Activated naive CD8-positive, alpha-beta T cell treated with anti-CD3 and anti-CD28 coated beads for 36 hours (primary cell): ENCODE results near the gene TMOD2. TPM values are rescaled to one million over a fixed set of nuclear protein-coding genes. Genes with fewer than 3 reads are reported as not detected.

Experiments
- DNase-seq: peaks from one replicate; pipeline ENCODE4 v3.0.0; 2021
- H3K27ac Mint-ChIP-seq: one replicate; pipeline ENCODE4 v1.8.0; 2022; ENCODE audit warnings: mild to moderate bottlenecking, moderate library complexity, mixed read lengths
- H3K27me3 Mint-ChIP-seq: one replicate; pipeline ENCODE4 v1.8.0; 2022; ENCODE audit warnings: mild to moderate bottlenecking, mixed read lengths
- H3K36me3 Mint-ChIP-seq: one replicate; pipeline ENCODE4 v1.8.0; 2021; ENCODE audit warnings: mild to moderate bottlenecking, mixed read lengths
- H3K4me1 Mint-ChIP-seq: one replicate; pipeline ENCODE4 v1.8.0; 2021; ENCODE audit warnings: mixed read lengths
- H3K4me3 Mint-ChIP-seq: one replicate; pipeline ENCODE4 v1.8.0; 2022; ENCODE audit warnings: mild to moderate bottlenecking, moderate library complexity, mixed read lengths
- H3K9me3 Mint-ChIP-seq: one replicate; pipeline ENCODE4 v1.8.0; 2022; ENCODE audit warnings: mixed read lengths
- total RNA-seq, 2 experiments: library from RNA; stranded (reverse); gene quantifications; one replicate each; pipeline ENCODE4 v1.2.3, GENCODE V29; 2021

Gene TMOD2
- total RNA-seq, 2 experiments from 2014 or later, result 4.2 to 4.8 TPM

GRCh38 chr15:51751697-51752683 is 593 bp downstream of the TMOD2 start:
- H3K4me3 Mint-ChIP-seq, result peak overlapping the region; percentile 84
- DNase-seq, result no peak
- H3K36me3 Mint-ChIP-seq, result peaks cover 3% of the 10 kb centered on the region
- H3K27ac Mint-ChIP-seq, result no peak overlapping the region
- peaks cover 16% of the 10 kb centered on the region for H3K4me1 Mint-ChIP-seq
- no peaks in the 10 kb centered on the region for H3K9me3 Mint-ChIP-seq
- H3K27me3 Mint-ChIP-seq, result peaks cover 3% of the 10 kb centered on the region

- Mint-ChIP-seq H3K36me3 (peaks cover 3% of the 10 kb centered on the region), H3K4me3 (peak overlapping the region; percentile 12)
- no peak for DNase-seq
Observed at GRCh38 chr15:51752888-51753287, 1.5 kb downstream of the TMOD2 start.

GRCh38 chr15:51754267-51754666 is 2.9 kb downstream of the TMOD2 start:
- Mint-ChIP-seq H3K4me3 (no peak overlapping the region), H3K4me1 (peaks cover 16% of the 10 kb centered on the region), H3K9me3 (no peaks in the 10 kb centered on the region), H3K36me3 (peaks cover 3% of the 10 kb centered on the region), H3K27me3 (peaks cover 3% of the 10 kb centered on the region), H3K27ac (no peak overlapping the region)
- DNase-seq, result no peak

More at GRCh38 chr15:51752888-51753287, 1.5 kb downstream of the TMOD2 start:
- no peaks in the 10 kb centered on the region for H3K9me3 Mint-ChIP-seq
- peaks cover 3% of the 10 kb centered on the region for H3K27me3 Mint-ChIP-seq
- no peak overlapping the region for H3K27ac Mint-ChIP-seq
- H3K4me1 Mint-ChIP-seq, result peaks cover 16% of the 10 kb centered on the region

- H3K27ac Mint-ChIP-seq, result no peak overlapping the region
- peaks cover 14% of the 10 kb centered on the region for H3K4me1 Mint-ChIP-seq
- H3K4me3 Mint-ChIP-seq, result no peak overlapping the region
- DNase-seq, result no peak
- H3K9me3 Mint-ChIP-seq, result no peaks in the 10 kb centered on the region
- H3K36me3 Mint-ChIP-seq, result peaks cover 3% of the 10 kb centered on the region
- peaks cover 3% of the 10 kb centered on the region for H3K27me3 Mint-ChIP-seq
Observed at GRCh38 chr15:51755790-51756189, 4.4 kb downstream of the TMOD2 start.

- H3K36me3 Mint-ChIP-seq, result peaks cover 3% of the 10 kb centered on the region
- peaks cover 11% of the 10 kb centered on the region for H3K4me1 Mint-ChIP-seq
- no peak for DNase-seq
- no peaks in the 10 kb centered on the region for H3K9me3 Mint-ChIP-seq
- no peak overlapping the region for H3K4me3 Mint-ChIP-seq
- no peak overlapping the region for H3K27ac Mint-ChIP-seq
- no peaks in the 10 kb centered on the region for H3K27me3 Mint-ChIP-seq
Observed at GRCh38 chr15:51756482-51756881, 5.1 kb downstream of the TMOD2 start.

- Mint-ChIP-seq H3K36me3 (peaks cover 3% of the 10 kb centered on the region), H3K9me3 (no peaks in the 10 kb centered on the region), H3K4me1 (peaks cover 8% of the 10 kb centered on the region), H3K4me3 (no peak overlapping the region), H3K27ac (no peak overlapping the region), H3K27me3 (no peaks in the 10 kb centered on the region)
- no peak for DNase-seq
Observed at GRCh38 chr15:51757450-51757849, 6.1 kb downstream of the TMOD2 start.

GRCh38 chr15:51758645-51759044 is 7.2 kb downstream of the TMOD2 start:
- no peaks in the 10 kb centered on the region for H3K9me3 Mint-ChIP-seq
- peaks cover 4% of the 10 kb centered on the region for H3K4me1 Mint-ChIP-seq
- no peaks in the 10 kb centered on the region for H3K27me3 Mint-ChIP-seq
- H3K27ac Mint-ChIP-seq, result no peak overlapping the region
- no peak overlapping the region for H3K4me3 Mint-ChIP-seq
- DNase-seq, result no peak
- peaks cover 3% of the 10 kb centered on the region for H3K36me3 Mint-ChIP-seq

- no peaks in the 10 kb centered on the region for H3K36me3 Mint-ChIP-seq
- H3K9me3 Mint-ChIP-seq, result no peaks in the 10 kb centered on the region
- no peak overlapping the region for H3K27ac Mint-ChIP-seq
- H3K27me3 Mint-ChIP-seq, result no peaks in the 10 kb centered on the region
- no peak overlapping the region for H3K4me3 Mint-ChIP-seq
- DNase-seq, result no peak
- H3K4me1 Mint-ChIP-seq, result no peaks in the 10 kb centered on the region
Observed at GRCh38 chr15:51759557-51760070, 8.2 kb downstream of the TMOD2 start.

GRCh38 chr15:51760805-51761204 is 9.4 kb downstream of the TMOD2 start:
- Mint-ChIP-seq H3K36me3 (no peaks in the 10 kb centered on the region), H3K4me3 (no peak overlapping the region), H3K27me3 (no peaks in the 10 kb centered on the region), H3K4me1 (no peaks in the 10 kb centered on the region), H3K27ac (no peak overlapping the region), H3K9me3 (no peaks in the 10 kb centered on the region)
- DNase-seq, result no peak

- no peaks in the 10 kb centered on the region for H3K27me3 Mint-ChIP-seq
- DNase-seq, result no peak
- peaks cover 8% of the 10 kb centered on the region for H3K4me1 Mint-ChIP-seq
- no peak overlapping the region for H3K27ac Mint-ChIP-seq
- no peak overlapping the region for H3K4me3 Mint-ChIP-seq
- peaks cover 6% of the 10 kb centered on the region for H3K9me3 Mint-ChIP-seq
- H3K36me3 Mint-ChIP-seq, result peaks cover 19% of the 10 kb centered on the region
Observed at GRCh38 chr15:51765751-51766150, 14.4 kb downstream of the TMOD2 start.

GRCh38 chr15:51766341-51766740 is 14.9 kb downstream of the TMOD2 start:
- DNase-seq, result no peak
- peaks cover 8% of the 10 kb centered on the region for H3K4me1 Mint-ChIP-seq
- peaks cover 19% of the 10 kb centered on the region for H3K36me3 Mint-ChIP-seq
- peaks cover 6% of the 10 kb centered on the region for H3K9me3 Mint-ChIP-seq
- no peak overlapping the region for H3K27ac Mint-ChIP-seq
- H3K4me3 Mint-ChIP-seq, result no peak overlapping the region
- no peaks in the 10 kb centered on the region for H3K27me3 Mint-ChIP-seq

- Mint-ChIP-seq H3K4me3 (peak overlapping the region; percentile 53), H3K36me3 (peaks cover 19% of the 10 kb centered on the region), H3K9me3 (peaks cover 6% of the 10 kb centered on the region), H3K4me1 (peaks cover 8% of the 10 kb centered on the region), H3K27ac (peak overlapping the region; percentile 74), H3K27me3 (no peaks in the 10 kb centered on the region)
- DNase-seq, result no peak
Observed at GRCh38 chr15:51768018-51768417, 16.6 kb downstream of the TMOD2 start.

- Mint-ChIP-seq H3K4me3 (no peak overlapping the region), H3K36me3 (peaks cover 21% of the 10 kb centered on the region), H3K4me1 (peaks cover 9% of the 10 kb centered on the region), H3K9me3 (peaks cover 6% of the 10 kb centered on the region), H3K27ac (no peak overlapping the region), H3K27me3 (no peaks in the 10 kb centered on the region)
- no peak for DNase-seq
Observed at GRCh38 chr15:51770902-51771301, 19.5 kb downstream of the TMOD2 start.

- peaks cover 6% of the 10 kb centered on the region for H3K9me3 Mint-ChIP-seq
- peaks cover 15% of the 10 kb centered on the region for H3K4me1 Mint-ChIP-seq
- no peak overlapping the region for H3K4me3 Mint-ChIP-seq
- H3K36me3 Mint-ChIP-seq, result peaks cover 23% of the 10 kb centered on the region
- no peak overlapping the region for H3K27ac Mint-ChIP-seq
- DNase-seq, result no peak
- no peaks in the 10 kb centered on the region for H3K27me3 Mint-ChIP-seq
Observed at GRCh38 chr15:51771773-51772172, 20.4 kb downstream of the TMOD2 start.

- H3K4me3 Mint-ChIP-seq, result no peak overlapping the region
- H3K27me3 Mint-ChIP-seq, result no peaks in the 10 kb centered on the region
Observed at GRCh38 chr15:51774916-51775315, 23.5 kb downstream of the TMOD2 start.

More at GRCh38 chr15:51774916-51775315, 23.5 kb downstream of the TMOD2 start:
- Mint-ChIP-seq H3K36me3 (peaks cover 9% of the 10 kb centered on the region), H3K9me3 (no peaks in the 10 kb centered on the region), H3K27ac (no peak overlapping the region), H3K4me1 (peaks cover 7% of the 10 kb centered on the region)
- DNase-seq, result no peak
